IPS-NIHi7 (cell line): ENCODE measurements around the gene TMEM59L.
"Not testable (repeated sequence)": the region's sequence is repeated elsewhere in the genome, so short reads cannot be mapped to it uniquely, and the experiment has no call there.

Experiments
- DNase-seq: peaks from one replicate; pipeline ENCODE4 v3.0.0; 2012; ENCODE audit warnings: mixed read lengths; ENCODE audit errors: extremely low spot score

Gene TMEM59L

GRCh38 chr19:18612772-18613588 lies at the start of gene TMEM59L:
TMEM59L (plus strand) TSS chr19:18612870; CDS start chr19:18612959, 89 bp downstream.
- DNase-seq, result no peak

DNA sequence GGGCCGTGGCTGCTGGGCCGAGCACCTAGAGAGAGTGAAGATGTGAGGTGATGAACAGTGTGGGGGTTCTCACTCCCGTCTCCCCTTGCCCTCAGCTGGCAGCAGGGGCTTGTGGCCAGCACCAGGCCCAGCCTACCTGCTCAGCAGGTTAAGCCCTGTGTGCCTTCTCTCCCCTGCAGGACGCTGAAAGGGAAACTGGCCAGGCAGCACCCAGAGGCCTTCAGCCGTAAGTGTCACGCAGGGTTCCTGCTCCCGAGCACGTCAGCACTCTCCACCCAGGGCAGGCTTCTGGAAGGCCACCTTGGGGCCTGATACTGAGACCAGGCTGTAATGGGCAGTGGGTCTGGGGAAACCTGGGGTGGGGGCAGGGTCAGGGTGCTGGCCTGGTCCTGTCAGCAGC lies 45.7 kb upstream of the TMEM59L start:
- no peak for DNase-seq

DNA sequence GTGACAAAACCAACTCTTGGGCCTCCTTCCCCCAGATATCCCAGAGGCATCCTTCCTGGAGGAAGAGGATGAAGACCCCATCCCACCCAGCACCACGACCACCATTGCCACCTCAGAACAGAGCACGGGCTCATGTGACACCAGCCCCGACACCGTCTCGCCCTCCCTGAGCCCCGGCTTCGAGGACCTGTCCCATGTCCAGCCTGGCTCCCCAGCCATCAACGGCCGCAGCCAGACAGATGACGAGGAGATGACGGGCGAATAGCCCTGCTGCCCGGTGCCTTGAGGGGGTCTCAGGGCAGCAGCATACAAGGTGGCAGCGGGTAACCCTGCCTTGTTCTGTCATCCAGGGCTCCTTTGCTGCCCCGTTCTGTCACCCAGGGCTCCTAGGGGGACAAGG lies 44.3 kb upstream of the TMEM59L start:
- no peak for DNase-seq

DNA sequence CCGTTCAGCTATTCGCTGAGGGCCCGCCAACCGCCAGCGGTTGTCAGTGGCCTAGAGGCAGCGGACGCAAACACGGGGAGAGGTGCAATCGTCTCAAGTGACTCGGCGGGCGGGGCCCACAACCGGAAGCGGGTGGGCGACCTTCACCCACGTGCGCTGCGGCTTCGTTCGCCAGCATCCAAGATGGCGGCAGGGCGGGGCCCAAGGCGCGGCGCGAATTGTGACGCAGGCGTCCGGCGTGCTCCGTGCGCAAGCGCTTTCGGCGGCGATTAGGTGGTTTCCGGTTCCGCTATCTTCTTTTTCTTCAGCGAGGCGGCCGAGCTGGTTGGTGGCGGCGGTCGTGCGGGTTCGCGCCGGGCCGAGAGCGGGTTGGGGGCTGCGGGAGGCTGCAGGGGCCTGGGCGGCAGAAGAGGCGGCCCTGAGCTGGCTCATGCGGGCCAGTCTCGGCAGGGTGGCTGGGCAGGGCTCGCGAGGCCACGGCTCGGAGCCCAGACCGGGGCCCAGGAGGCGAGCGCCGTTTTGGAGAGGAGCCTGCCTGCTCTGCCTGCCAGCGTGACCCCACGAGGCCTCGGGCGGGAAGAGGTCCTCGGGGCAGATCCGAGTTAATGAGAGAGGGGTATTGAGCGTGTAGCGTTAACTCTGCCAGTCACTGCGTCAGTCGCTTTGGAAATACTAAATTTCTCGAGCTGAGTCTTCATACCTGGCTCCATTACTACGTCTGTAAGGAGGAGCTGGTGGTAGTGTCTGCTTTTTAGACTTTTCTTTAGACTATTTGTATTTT lies 40.9 kb upstream of the TMEM59L start, which contains the start of gene UBA52:
UBA52 (plus strand) TSS at position 294 of the 781 bp plus-strand sequence. CDS start 1,444 bp downstream, outside the sequence.
- peak; percentile 96 for DNase-seq

GRCh38 chr19:18574691-18575291 lies 37.9 kb upstream of the TMEM59L start:
- no peak for DNase-seq

GRCh38 chr19:18576383-18576782 lies 36.3 kb upstream of the TMEM59L start:
- DNase-seq, result no peak

- DNase-seq, result no peak
Measured at GRCh38 chr19:18577365-18577914, 35.2 kb upstream of the TMEM59L start.

DNA sequence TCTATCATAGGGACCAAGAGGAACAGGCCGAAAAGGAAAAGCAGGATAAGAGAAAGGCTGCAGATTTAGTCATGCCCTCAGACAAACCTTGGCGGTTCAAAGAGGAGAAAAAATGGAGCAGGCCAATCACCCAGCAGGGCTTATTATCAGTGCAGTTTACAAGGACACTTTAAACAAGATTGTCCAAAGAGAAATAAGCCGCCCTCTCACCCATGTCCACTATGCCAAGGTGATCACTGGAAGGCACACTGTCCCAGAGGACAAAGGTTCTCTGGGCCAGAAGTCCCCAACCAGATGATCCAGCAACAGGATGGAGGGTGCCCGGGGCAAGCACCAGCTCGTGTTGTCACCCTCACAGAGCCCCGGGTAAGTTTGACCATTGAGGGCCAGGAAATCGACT lies 32.4 kb upstream of the TMEM59L start:
- DNase-seq, result no peak

- DNase-seq, result no peak
Measured at GRCh38 chr19:18586306-18586705, 26.4 kb upstream of the TMEM59L start.

DNA sequence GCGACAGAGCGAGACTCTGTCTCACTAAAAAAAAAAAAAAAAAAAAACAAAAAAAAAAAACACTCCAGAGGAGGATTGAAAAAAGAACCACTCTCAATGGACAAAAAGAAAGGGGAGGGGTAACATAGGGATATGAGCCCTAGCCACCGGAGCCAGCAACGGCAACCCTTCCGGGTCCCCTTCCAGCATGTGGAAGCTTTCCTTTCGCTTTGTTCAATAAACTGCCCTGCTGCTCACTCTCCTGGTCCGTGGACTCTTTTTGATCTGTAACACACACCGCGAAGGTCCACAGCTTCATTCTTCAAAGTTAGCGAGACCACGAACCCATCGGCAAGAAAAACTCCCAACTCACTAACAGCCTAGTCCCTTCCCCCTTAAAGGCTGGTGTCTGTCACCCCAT lies 25.1 kb upstream of the TMEM59L start:
- no peak for DNase-seq

GRCh38 chr19:18587962-18588610 lies 24.6 kb upstream of the TMEM59L start:
- DNase-seq, result no peak

- peak; percentile 78 for DNase-seq
Measured at GRCh38 chr19:18588611-18589379, 23.9 kb upstream of the TMEM59L start, which contains the start of gene REX1BD. REX1BD (plus strand) TSS chr19:18588798; CDS start chr19:18588802, 4 bp downstream.

DNA sequence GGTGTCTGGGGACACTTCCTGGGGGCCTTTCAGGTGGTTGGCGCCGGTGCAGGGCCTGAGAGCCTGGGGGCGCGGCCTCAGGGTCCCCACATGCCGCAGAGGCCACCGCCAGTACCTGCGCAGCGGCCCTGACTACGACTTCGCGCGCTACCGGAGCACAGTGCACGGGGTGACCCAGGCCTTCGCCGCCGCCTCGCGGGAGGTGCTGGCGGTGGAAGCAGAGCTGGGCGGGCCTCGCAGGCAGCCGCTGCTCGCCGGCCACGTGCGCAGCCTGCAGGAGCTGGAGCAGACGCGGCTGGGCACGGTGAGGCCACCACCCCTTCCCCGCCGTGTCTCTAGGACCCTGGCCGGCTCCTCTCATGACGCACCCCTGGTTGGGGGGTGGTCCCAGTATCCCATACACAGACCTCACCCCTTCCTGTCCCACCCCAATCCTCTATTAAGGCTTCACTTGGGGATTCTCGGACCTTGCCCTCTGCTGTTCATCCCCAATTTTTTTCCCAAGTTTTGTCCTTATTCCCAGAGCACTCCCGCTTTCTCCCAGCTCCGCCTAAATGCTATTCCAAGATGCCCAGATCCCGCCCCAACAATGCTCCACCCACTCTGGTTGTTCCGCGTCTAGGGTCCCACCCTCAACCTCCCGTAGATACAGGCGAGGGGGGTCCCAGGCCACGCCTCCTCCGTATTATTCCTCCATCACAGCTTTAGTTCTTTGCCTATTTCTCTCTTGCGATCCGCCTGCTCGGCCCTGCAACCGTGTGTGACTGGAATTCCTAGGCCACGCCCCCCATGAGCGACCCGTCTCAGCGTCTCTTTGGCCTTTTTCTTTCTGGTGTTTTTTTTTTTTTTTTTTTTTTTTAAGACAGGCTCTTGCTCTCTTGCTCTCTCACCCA lies 23.0 kb upstream of the TMEM59L start:
- peak; percentile 72 for DNase-seq

DNA sequence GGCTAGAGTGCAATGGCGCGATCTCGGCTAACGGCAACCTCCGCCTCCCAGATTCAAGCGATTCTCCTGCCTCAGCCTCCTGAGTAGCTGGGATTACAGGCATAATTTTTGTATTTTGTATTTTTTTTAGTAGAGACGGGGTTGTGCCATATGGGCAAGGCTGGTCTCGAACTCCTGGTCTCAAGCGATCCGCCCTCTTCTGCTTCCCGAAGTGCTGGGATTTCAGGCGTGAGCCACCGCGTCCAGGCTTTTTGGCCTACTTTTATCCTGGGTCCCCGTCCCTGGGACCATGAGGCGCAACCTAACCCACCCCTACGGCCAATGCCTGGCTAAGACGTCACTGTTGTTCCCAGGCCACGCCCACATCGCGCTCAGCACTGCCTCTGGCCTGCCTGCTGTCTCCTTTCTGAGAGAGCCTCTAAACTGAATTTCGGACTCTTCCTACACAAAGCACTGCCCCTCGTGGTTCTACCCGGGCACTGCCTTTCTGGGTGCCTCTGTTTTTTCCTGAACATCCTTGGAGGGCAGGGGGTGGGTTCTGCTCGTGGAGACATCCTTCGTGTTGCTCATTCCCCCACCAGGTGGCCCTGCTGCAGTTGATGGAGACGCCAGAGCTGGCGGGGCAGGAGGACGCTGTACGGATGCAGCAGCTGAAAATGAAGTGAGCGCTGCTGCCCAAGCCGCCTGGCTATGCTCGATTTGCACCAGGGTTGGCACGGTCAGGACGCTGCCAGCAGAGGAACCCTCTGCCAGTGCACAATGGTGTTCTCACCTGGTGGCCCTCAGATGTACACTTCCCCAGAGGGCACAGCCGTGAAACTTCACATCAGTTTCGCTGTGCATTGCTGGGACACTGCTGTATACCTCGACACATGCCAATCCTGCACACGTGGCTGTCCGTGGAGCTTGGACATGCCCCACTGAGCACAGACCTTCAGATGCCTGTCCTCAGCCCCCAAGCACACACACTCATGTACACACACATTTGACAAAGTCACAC lies 22.1 kb upstream of the TMEM59L start:
- DNase-seq, result peak; percentile 88

GRCh38 chr19:18591735-18592385 lies 20.8 kb upstream of the TMEM59L start:
- no peak for DNase-seq

DNA sequence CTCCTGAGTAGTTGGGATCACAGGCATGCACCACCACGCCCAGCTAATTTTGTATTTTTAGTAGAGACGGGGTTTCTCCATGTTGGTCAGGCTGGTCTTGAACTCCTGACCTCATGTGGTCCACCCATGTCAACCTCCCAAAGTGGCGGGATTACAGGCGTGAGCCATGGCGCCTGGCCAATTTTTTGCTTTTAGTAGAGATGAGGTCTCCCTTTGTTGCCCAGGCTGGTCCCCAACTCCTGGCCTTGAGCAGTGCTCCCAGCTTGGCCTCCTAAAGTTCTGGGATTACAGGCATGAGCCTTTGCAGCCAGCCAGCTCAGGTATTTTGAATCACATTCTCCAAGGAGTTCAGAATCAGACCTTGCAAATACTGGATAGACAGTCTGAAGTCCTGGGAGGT lies 19.9 kb upstream of the TMEM59L start:
- not testable (repeated sequence) for DNase-seq

DNA sequence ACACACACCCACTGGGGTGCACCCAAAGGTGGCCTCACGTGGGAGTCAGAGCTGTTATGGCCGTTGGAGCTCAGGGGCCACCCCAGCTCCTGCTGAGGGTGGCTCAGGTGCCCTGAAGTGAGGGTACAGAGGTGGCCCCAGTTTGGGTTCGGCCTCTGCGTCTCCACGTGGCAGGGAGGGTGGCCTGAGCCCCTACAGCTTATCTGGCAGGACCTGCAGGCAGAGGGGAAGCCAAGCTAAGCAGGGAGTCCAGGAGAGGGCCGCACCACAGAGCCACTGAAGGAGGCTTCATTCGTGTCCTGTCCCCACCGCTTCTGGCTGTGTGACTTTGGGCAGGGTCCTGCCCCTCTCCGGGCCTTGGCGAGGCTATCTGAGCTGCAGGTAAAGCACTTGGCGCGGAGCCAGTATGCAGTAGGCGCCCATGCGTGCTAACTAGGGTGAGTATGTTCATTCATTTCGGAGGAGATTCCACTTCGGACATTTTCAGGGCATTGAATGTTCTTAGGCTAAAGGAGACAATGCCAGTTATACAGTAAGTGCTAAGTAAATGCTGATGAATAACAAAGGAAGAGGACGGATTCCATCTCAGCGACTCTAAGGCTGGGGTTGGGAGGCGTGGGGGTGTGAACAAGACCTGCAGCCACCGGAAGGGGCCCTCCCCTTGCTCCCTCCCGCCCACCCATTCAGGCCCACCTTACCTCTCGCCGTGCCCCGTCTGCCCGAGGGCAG lies 19.1 kb upstream of the TMEM59L start:
- DNase-seq, result peak; percentile 56
